H1 (cell line): ENCODE measurements around the gene P3R3URF. TPM values are rescaled to one million over a fixed set of nuclear protein-coding genes. Genes with fewer than 3 reads are reported as not detected.

ENCODE experiments used
- CTCF ChIA-PET: fragments of 300-600 bp; sonication (Branson Sonifier 250); formaldehyde crosslinking; loops from one replicate; lab custom pipeline; 2021; ENCODE audit not compliant: partially characterized antibody; lab: Charles Lee
- POLR2A ChIA-PET: fragments of 300-600 bp; sonication (Branson Sonifier 250); formaldehyde crosslinking; loops from one replicate; lab custom pipeline; 2021; ENCODE audit warnings: inconsistent platforms; ENCODE audit not compliant: partially characterized antibody; lab: Charles Lee
- DNase-seq, 2 experiments: peaks; one replicate each; pipeline versions ENCODE4 v3.0.0 to v3.0.0-alpha.2; 2010 to 2022; ENCODE audit warnings: low spot score in 2 of 2, low read depth in 1 of 2, mixed read lengths in 1 of 2
- FAIRE-seq: peaks from 2 replicates; lab custom pipeline; 2011; peaks lifted over from hg19 to GRCh38; lab: Jason Lieb, UNC
- H2AFZ ChIP-seq: 2 replicates; pipeline ENCODE4 v1.8.1; 2012; ENCODE audit warnings: low read length, inconsistent platforms
- H2AK5ac ChIP-seq: 2 replicates; pipeline ENCODE4 v1.6.1; 2013; ENCODE audit warnings: low read depth, low read length
- H2BK120ac ChIP-seq: replicated peaks from 2 replicates; pipeline ENCODE3; 2013; ENCODE audit warnings: low read depth, low read length, inconsistent platforms
- H2BK12ac ChIP-seq: 2 replicates; pipeline ENCODE4 v1.6.1; 2013; ENCODE audit warnings: low read depth, low read length
- H2BK15ac ChIP-seq: 2 replicates; pipeline ENCODE4 v1.6.1; 2013; ENCODE audit warnings: low read length
- H2BK20ac ChIP-seq: 2 replicates; pipeline ENCODE4 v1.6.1; 2013; ENCODE audit warnings: low read length
- H2BK5ac ChIP-seq: 2 replicates; pipeline ENCODE4 v1.6.1; 2013; ENCODE audit warnings: low read depth, low read length
- H3K14ac ChIP-seq: 2 replicates; pipeline ENCODE4 v1.6.1; 2013; ENCODE audit warnings: inconsistent platforms; ENCODE audit not compliant: insufficient read length
- H3K18ac ChIP-seq: 2 replicates; pipeline ENCODE4 v1.6.1; 2013; ENCODE audit warnings: low read length; ENCODE audit errors: extremely low read depth
- H3K23ac ChIP-seq: 2 replicates; pipeline ENCODE4 v1.6.1; 2013; ENCODE audit warnings: inconsistent platforms; ENCODE audit not compliant: insufficient read length
- H3K23me2 ChIP-seq: 2 replicates; pipeline ENCODE4 v1.6.1; 2013; ENCODE audit warnings: low read depth, low read length
- H3K27ac ChIP-seq: 2 replicates; pipeline ENCODE4 v1.6.1; 2011; ENCODE audit warnings: low read depth, low read length, inconsistent platforms
- H3K27me3 ChIP-seq, 4 experiments: replicated peaks in 1 of 4; 1 replicate in 1 of 4; 2 replicates in 3 of 4; pipeline versions ENCODE4 v1.6.1 to v1.8.1; 2011 to 2013; ENCODE audit warnings: low read length in 3 of 4, mild to moderate bottlenecking in 3 of 4, inconsistent platforms in 2 of 4, mixed read lengths in 2 of 4, moderate library complexity in 1 of 4; ENCODE audit not compliant: control insufficient read depth in 3 of 4, insufficient read depth in 3 of 4; ENCODE audit errors: extremely low read depth in 1 of 4
- H3K36me3 ChIP-seq, 4 experiments: 2 replicates each; pipeline versions ENCODE4 v1.6.1 to v1.8.1; 2011 to 2013; ENCODE audit warnings: mild to moderate bottlenecking in 4 of 4, low read length in 3 of 4, moderate library complexity in 2 of 4, control low read depth in 1 of 4, inconsistent platforms in 1 of 4; ENCODE audit not compliant: insufficient read depth in 4 of 4, control insufficient read depth in 2 of 4
- H3K4ac ChIP-seq: replicated peaks from 2 replicates; pipeline ENCODE3; 2013; ENCODE audit warnings: low read length, low read depth, mixed read lengths, inconsistent platforms; ENCODE audit not compliant: insufficient read length
- H3K4me1 ChIP-seq, 4 experiments: replicated peaks in 1 of 4; 1 replicate in 1 of 4; 2 replicates in 3 of 4; pipeline versions ENCODE4 v1.6.1 to v1.8.1; 2011 to 2013; ENCODE audit warnings: low read length in 3 of 4, inconsistent platforms in 2 of 4, mixed read lengths in 1 of 4; ENCODE audit not compliant: insufficient read depth in 4 of 4, control insufficient read depth in 3 of 4
- H3K4me2 ChIP-seq, 2 experiments: 2 replicates each; pipeline versions ENCODE4 v1.6.1 to v1.8.1; 2011 to 2013; ENCODE audit warnings: low read depth in 2 of 2, low read length in 2 of 2, control low read depth in 1 of 2, inconsistent platforms in 1 of 2, mild to moderate bottlenecking in 1 of 2; ENCODE audit not compliant: insufficient read depth in 1 of 2
- H3K4me3 ChIP-seq, 4 experiments: fragments of 200-600, 300-600 bp in 1 of 4; sonication (generic), shearing (Covaris generic), sonication (Bioruptor Twin) in 1 of 4; 2 replicates each; pipeline versions ENCODE4 v1.5.1 to v1.8.1; 2011 to 2016; ENCODE audit warnings: low read length in 4 of 4, low read depth in 3 of 4, control low read depth in 2 of 4, inconsistent platforms in 2 of 4, mild to moderate bottlenecking in 2 of 4, mixed read lengths in 1 of 4, moderate library complexity in 1 of 4; ENCODE audit not compliant: insufficient read depth in 2 of 4; ENCODE audit errors: extremely low read depth in 1 of 4
- H3K56ac ChIP-seq: replicated peaks from 2 replicates; pipeline ENCODE3; 2013; ENCODE audit warnings: low read depth, mild to moderate bottlenecking, mixed read lengths, low read length, inconsistent platforms; ENCODE audit not compliant: insufficient read length
- H3K79me1 ChIP-seq: 2 replicates; pipeline ENCODE4 v1.6.1; 2013; ENCODE audit warnings: low read depth, low read length, control low read depth
- H3K79me2 ChIP-seq, 2 experiments: 2 replicates each; pipeline versions ENCODE4 v1.6.1 to v1.8.1; 2012 to 2013; ENCODE audit warnings: low read length in 2 of 2, mild to moderate bottlenecking in 2 of 2, inconsistent platforms in 1 of 2; ENCODE audit not compliant: insufficient read depth in 2 of 2, control insufficient read depth in 1 of 2
- H3K9ac ChIP-seq, 4 experiments: replicated peaks in 1 of 4; 1 replicate in 1 of 4; 2 replicates in 3 of 4; pipeline versions ENCODE4 v1.6.1 to v1.8.1; 2011 to 2013; ENCODE audit warnings: low read depth in 3 of 4, low read length in 3 of 4, control low read depth in 2 of 4, mild to moderate bottlenecking in 2 of 4, moderate library complexity in 2 of 4, inconsistent platforms in 1 of 4; ENCODE audit errors: extremely low read depth in 1 of 4
- H3K9me3 ChIP-seq, 2 experiments: 2 replicates each; pipeline versions ENCODE4 v1.6.1 to v1.8.1; 2012 to 2013; ENCODE audit warnings: mild to moderate bottlenecking in 2 of 2, moderate library complexity in 2 of 2, control low read depth in 1 of 2, inconsistent platforms in 1 of 2, low read depth in 1 of 2, low read length in 1 of 2, mixed read lengths in 1 of 2; ENCODE audit not compliant: insufficient read depth in 2 of 2
- H4K20me1 ChIP-seq, 2 experiments: replicated peaks in 1 of 2; 2 replicates each; pipeline versions ENCODE3 to v1.8.1; 2011 to 2013; ENCODE audit warnings: inconsistent platforms in 2 of 2, low read length in 2 of 2, mild to moderate bottlenecking in 1 of 2; ENCODE audit not compliant: insufficient read depth in 2 of 2, control insufficient read depth in 1 of 2
- H4K5ac ChIP-seq: 2 replicates; pipeline ENCODE4 v1.6.1; 2013; ENCODE audit warnings: low read length, low read depth, mixed read lengths, inconsistent platforms; ENCODE audit not compliant: insufficient read length
- H4K8ac ChIP-seq: 2 replicates; pipeline ENCODE4 v1.8.0; 2013; ENCODE audit warnings: mild to moderate bottlenecking, moderate library complexity, low read length, inconsistent platforms; ENCODE audit not compliant: insufficient read depth; ENCODE audit errors: extremely low read depth
- H4K91ac ChIP-seq: replicated peaks from 2 replicates; pipeline ENCODE3; 2013; ENCODE audit warnings: low read length, mixed read lengths, inconsistent platforms; ENCODE audit not compliant: insufficient read length
- KDM4A ChIP-seq: IDR thresholded peaks from one replicate; pipeline ENCODE4 v1.7.1; 2012; ENCODE audit warnings: low read depth, mild to moderate bottlenecking, moderate library complexity, low read length, inconsistent platforms; ENCODE audit not compliant: severe bottlenecking
- POLR2AphosphoS5 ChIP-seq: IDR thresholded peaks from 2 replicates; pipeline ENCODE4 v1.6.1; 2011; ENCODE audit warnings: low read depth, low read length
- SIX5 ChIP-seq: IDR thresholded peaks from 2 replicates; pipeline ENCODE4 v1.6.1; 2011; ENCODE audit warnings: mild to moderate bottlenecking, low read depth, low read length
- WGBS, 2 experiments: shearing (Covaris generic) in 1 of 2; methylation state at CpG; one replicate each; pipeline versions ENCODE4 v1.1.6 to v1.1.7; 2013 to 2015; ENCODE audit warnings: low lambda C conversion rate in 2 of 2, mixed read lengths in 2 of 2, inconsistent platforms in 1 of 2, low coverage in 1 of 2, missing lambda C conversion rate in 1 of 2; ENCODE audit not compliant: insufficient replicate concordance in 2 of 2, insufficient coverage in 1 of 2, insufficient read length in 1 of 2; ENCODE audit errors: extremely low coverage in 1 of 2, missing lambda C conversion rate in 1 of 2; 5-methylcytosine and 5-hydroxymethylcytosine counted together
- polyA plus RNA-seq, 7 experiments: library from polyadenylated mRNA; depleted of rRNA in 3 of 7; stranded (reverse) in 5 of 7; unstranded in 2 of 7; fragments of >200 nt in 5 of 7; fragments of 200-250 nt in 2 of 7; gene quantifications; 1 replicate in 5 of 7; 2 replicates in 1 of 7; 4 replicates in 1 of 7; pipeline versions ENCODE4 v1.2.1 to v1.2.3, GENCODE V29; 2011 to 2013; ENCODE audit warnings: missing spikeins in 2 of 7, mixed read lengths in 2 of 7
- total RNA-seq: library from RNA; stranded (reverse); fragmentation: NEBNext Ultra II Directional; extraction: Animal tissue kit (Norgen Biotek cat#: 25700); gene quantifications from 2 replicates; pipeline ENCODE4 v1.2.1, GENCODE V29; 2021
- TF ChIP-seq, protein P1 (sequence below): IDR thresholded peaks from 2 replicates; pipeline ENCODE4 v1.6.1; 2012; ENCODE audit warnings: inconsistent platforms

P3R3URF gene
- total and polyA plus RNA-seq, 2 of the 8 experiments (the other 6 are each of a cell fraction or from before 2014, with no cell fraction given): not detected

GRCh38 chr1:46224966-46225365, 48.7 kb upstream of the P3R3URF start:
- Histone ChIP-seq H3K79me2 (no peaks in the 10 kb centered on the region), H2AFZ (no peak overlapping the region), H4K20me1 (no peaks in the 10 kb centered on the region), H4K91ac (no peak overlapping the region), H4K8ac (no peak overlapping the region), H3K4me1 (peaks cover 3 to 11% (median 7%) of the 10 kb centered on the region in 4 experiments; a peak in 6 of 7 replicates), H2AK5ac (no peak overlapping the region), H3K27ac (no peak overlapping the region), H3K36me3 (no peaks in the 10 kb centered on the region), H3K4me2 (no peak overlapping the region), H2BK15ac (no peak overlapping the region), H3K79me1 (no peaks in the 10 kb centered on the region), H3K14ac (no peak overlapping the region), H3K23ac (no peak overlapping the region), H2BK12ac (no peak overlapping the region), H2BK5ac (no peak overlapping the region), H3K4me3 (no peak overlapping the region), H3K56ac (no peak overlapping the region), H3K9me3 (no peaks in the 10 kb centered on the region), H3K9ac (no peak overlapping the region), H3K27me3 (no peaks in the 10 kb centered on the region), H2BK20ac (no peak overlapping the region), H2BK120ac (no peak overlapping the region), H3K18ac (no peak overlapping the region), H3K23me2 (no peaks in the 10 kb centered on the region), H4K5ac (no peak overlapping the region), H3K4ac (no peak overlapping the region)
- POLR2A ChIA-PET: interaction anchor here (1.3 to 2.2 kb wide), 3 partner anchors 10 to 44 kb away, joined by 4 to 16 read pairs (median 4); partner anchors contain the start of gene RAD54L
- FAIRE-seq (no peak), DNase-seq (no peak)
- WGBS, 2 experiments: 95% methylated on average over 4 of the region's 4 CpGs; no CpG with 5 or more reads in 1 of the 2 experiments
- CTCF ChIA-PET: interaction anchor here (0.6 to 5.4 kb wide), 16 partner anchors 8 to 187 kb away, joined by 3 to 73 read pairs (median 10); partner anchors contain the start of genes LURAP1, P3R3URF and RAD54L
- TF ChIP-seq, protein P1, sequence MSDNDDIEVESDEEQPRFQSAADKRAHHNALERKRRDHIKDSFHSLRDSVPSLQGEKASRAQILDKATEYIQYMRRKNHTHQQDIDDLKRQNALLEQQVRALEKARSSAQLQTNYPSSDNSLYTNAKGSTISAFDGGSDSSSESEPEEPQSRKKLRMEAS: no peak
- TF ChIP-seq SIX5 (no peak), KDM4A (no peak), POLR2AphosphoS5 (no peak)
